GM23338 (cell line): ENCODE data around the gene EMILIN2.

Source experiments
- CREB1 ChIP-seq: fragments of 250-450 bp; sonication (Bioruptor Pico); IDR thresholded peaks from 2 replicates; pipeline ENCODE4 v1.5.0; 2020; ENCODE audit warnings: low read depth, mild to moderate bottlenecking, moderate library complexity
- EZH2 ChIP-seq: fragments of 200-600 bp; sonication (generic); IDR thresholded peaks from one replicate; pipeline ENCODE4 v1.8.0; 2017; ENCODE audit warnings: antibody characterized with exemption, mild to moderate bottlenecking, low read depth; ENCODE audit not compliant: unreplicated experiment
- EZH2phosphoT487 ChIP-seq: fragments of 200-600 bp; sonication (generic); IDR thresholded peaks from one replicate; pipeline ENCODE4 v1.8.1; 2018; ENCODE audit warnings: antibody characterized with exemption; ENCODE audit not compliant: unreplicated experiment
- JUNB ChIP-seq: IDR thresholded peaks from one replicate; pipeline ENCODE4 v1.6.1; 2016; ENCODE audit warnings: antibody characterized with exemption; ENCODE audit not compliant: unreplicated experiment
- POLR2AphosphoS5 ChIP-seq: IDR thresholded peaks from 2 replicates; pipeline ENCODE4 v1.6.1; 2016; ENCODE audit warnings: antibody characterized with exemption, low read depth
- STAT1 ChIP-seq: IDR thresholded peaks from one replicate; pipeline ENCODE4 v1.6.1; 2016; ENCODE audit warnings: antibody characterized with exemption; ENCODE audit not compliant: unreplicated experiment
- ZNF114 ChIP-seq: fragments of 250-450 bp; sonication (Bioruptor Pico); IDR thresholded peaks from 2 replicates; pipeline ENCODE4 v1.5.0; 2020; ENCODE audit warnings: mild to moderate bottlenecking, moderate library complexity
- TF ChIP-seq, protein P1 (sequence below), 2 experiments: fragments of 200-600 bp in 1 of 2; sonication (generic) in 1 of 2; conservative IDR thresholded peaks; 2 replicates each; pipeline versions ENCODE4 v1.5.1 to v1.6.1; 2016 to 2017; ENCODE audit warnings: antibody characterized with exemption in 2 of 2, low read depth in 2 of 2, mild to moderate bottlenecking in 2 of 2, moderate library complexity in 1 of 2
- TF ChIP-seq, protein P2 (sequence below): IDR thresholded peaks from one replicate; pipeline ENCODE4 v1.6.1; 2018; ENCODE audit warnings: antibody characterized with exemption; ENCODE audit not compliant: unreplicated experiment

GRCh38 chr18:2910751-2911425 is 64.1 kb downstream of the EMILIN2 start:
- TF ChIP-seq, protein P1, sequence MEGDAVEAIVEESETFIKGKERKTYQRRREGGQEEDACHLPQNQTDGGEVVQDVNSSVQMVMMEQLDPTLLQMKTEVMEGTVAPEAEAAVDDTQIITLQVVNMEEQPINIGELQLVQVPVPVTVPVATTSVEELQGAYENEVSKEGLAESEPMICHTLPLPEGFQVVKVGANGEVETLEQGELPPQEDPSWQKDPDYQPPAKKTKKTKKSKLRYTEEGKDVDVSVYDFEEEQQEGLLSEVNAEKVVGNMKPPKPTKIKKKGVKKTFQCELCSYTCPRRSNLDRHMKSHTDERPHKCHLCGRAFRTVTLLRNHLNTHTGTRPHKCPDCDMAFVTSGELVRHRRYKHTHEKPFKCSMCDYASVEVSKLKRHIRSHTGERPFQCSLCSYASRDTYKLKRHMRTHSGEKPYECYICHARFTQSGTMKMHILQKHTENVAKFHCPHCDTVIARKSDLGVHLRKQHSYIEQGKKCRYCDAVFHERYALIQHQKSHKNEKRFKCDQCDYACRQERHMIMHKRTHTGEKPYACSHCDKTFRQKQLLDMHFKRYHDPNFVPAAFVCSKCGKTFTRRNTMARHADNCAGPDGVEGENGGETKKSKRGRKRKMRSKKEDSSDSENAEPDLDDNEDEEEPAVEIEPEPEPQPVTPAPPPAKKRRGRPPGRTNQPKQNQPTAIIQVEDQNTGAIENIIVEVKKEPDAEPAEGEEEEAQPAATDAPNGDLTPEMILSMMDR (conservative IDR thresholded peaks at IDR 0.05; ENCODE audit: low read depth in 2 of 2), result no peak
- TF ChIP-seq POLR2AphosphoS5 (no peak), EZH2 (no peak), EZH2phosphoT487 (no peak), JUNB (no peak), ZNF114 (CRISPR knock-in tag) (no peak), CREB1 (no peak), STAT1 (no peak)
- TF ChIP-seq, protein P2, sequence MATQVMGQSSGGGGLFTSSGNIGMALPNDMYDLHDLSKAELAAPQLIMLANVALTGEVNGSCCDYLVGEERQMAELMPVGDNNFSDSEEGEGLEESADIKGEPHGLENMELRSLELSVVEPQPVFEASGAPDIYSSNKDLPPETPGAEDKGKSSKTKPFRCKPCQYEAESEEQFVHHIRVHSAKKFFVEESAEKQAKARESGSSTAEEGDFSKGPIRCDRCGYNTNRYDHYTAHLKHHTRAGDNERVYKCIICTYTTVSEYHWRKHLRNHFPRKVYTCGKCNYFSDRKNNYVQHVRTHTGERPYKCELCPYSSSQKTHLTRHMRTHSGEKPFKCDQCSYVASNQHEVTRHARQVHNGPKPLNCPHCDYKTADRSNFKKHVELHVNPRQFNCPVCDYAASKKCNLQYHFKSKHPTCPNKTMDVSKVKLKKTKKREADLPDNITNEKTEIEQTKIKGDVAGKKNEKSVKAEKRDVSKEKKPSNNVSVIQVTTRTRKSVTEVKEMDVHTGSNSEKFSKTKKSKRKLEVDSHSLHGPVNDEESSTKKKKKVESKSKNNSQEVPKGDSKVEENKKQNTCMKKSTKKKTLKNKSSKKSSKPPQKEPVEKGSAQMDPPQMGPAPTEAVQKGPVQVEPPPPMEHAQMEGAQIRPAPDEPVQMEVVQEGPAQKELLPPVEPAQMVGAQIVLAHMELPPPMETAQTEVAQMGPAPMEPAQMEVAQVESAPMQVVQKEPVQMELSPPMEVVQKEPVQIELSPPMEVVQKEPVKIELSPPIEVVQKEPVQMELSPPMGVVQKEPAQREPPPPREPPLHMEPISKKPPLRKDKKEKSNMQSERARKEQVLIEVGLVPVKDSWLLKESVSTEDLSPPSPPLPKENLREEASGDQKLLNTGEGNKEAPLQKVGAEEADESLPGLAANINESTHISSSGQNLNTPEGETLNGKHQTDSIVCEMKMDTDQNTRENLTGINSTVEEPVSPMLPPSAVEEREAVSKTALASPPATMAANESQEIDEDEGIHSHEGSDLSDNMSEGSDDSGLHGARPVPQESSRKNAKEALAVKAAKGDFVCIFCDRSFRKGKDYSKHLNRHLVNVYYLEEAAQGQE, result no peak
